HG03196 (cell line): ENCODE results near the gene SERPINB5.

Experiments
- ATAC-seq: cut with Tn5 transposase; IDR thresholded peaks from one replicate; pipeline ENCODE4 v1.9.1; 2021; ENCODE audit not compliant: unreplicated experiment

Gene SERPINB5

DNA sequence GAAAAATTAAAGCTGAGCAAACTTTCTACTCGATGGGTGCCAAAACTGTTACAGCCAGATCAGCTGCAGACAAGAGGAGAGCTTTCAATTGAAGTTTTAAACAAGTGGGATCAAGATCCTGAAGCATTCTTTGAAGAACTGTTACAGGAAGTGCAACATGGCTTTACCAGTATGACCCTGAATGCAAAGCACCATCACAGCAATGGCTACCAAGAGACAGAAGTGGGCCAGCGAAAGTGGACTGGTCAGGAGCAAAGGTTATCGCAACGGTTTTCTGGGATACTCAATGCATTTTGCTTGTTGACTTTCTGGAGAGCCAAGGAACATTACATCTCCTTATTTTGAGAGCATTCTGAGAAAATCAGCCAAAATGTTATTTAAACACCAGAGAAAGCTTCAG, 9.1 kb upstream of the SERPINB5 start:
- no peak for ATAC-seq

DNA sequence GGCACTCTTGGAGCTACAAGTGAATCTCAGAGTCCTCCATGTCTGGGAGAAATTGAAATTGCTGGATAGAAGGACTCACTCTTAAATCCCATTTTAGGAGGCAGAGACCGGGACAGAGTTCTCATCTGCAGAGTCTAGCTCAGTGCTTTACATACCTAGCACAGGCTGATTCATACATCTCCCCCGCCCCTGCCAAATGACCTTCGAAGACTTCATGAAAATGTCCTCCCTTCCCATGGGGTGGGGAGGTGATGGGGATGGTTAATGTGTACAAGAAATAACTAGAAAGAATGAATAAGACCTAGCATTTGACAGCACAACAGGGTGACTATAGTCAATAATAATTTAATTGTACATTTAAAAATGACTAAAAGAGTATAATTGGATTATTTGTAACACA, 8.2 kb upstream of the SERPINB5 start:
- ATAC-seq = no peak

DNA sequence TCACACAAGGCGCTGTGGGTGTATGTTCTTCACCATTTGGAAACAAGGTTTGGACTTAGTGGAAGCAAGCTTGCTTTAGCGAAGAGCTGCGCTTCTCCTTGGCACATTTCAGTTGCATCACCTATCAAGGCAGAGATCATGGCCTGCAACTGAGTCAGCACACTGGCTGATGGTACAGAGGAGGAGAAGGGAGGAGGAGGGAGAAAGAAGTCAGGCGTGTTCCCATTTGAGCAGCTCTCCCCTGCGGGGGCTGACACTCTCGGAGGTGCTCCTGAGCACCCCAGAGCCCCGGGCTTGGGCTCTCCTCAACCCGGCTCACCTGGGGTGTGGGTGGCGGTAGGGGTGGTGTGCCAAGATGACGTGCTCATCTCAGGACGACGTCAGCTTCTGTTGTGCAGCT, 6.0 kb upstream of the SERPINB5 start:
- ATAC-seq = no peak

DNA sequence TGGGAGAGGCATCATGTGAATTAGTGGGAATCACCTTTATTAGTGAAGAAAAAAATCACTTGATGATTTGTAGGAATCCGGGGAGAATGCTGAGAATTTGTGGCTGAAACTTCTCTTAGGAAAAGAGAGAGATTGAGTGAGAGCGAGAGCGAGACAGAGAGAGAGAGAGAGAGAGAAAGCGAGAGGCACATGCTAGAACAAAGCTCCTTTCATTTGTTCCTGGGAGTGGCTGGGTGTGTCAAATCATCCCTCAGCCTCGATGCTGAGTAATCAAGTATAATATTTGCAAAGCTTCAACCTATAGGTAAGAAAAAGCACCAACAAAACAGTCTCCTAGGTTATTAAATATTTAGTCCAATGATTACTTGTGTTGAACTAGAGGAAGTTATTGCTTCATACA, 4.4 kb upstream of the SERPINB5 start:
- ATAC-seq = no peak

DNA sequence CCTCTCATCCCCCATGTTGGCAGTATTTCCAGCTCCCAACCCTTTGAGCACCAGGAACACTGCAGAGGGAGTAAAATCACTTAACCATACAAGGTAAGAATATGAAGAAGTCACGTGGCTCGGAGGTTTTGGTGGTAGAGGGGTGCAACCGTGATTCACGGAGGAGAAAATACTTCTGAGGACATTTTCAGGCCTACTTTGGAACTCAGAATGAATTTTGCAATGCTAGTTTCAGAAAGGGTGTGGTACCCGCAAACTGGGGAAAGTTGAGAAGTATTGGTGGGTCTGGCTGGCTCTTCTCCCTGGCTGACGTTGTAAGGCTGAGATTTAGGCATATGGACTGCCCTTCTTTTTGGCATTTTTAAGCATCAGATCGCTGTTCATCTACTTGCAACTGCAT, 442 bp downstream of the SERPINB5 start:
- no peak for ATAC-seq

DNA sequence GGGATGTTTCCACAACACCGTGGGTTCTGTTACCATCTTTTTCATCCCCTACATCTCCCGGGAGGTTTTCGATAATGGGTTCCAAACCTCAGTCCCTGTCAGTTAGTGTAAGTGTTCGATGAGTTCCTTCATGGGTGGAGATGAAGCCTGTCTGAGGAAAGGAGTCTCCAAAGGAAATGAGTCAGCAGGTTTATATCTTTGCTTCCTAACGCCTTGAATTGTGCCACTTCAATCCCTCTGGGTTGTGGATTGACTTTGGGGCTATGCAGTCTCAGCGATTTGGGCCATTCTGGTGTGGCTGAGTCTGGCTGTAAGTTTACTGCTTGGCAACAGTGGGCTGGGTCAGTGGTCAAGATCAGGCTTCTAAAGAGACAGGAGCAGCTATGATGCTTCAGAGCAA, 1.2 kb downstream of the SERPINB5 start:
- ATAC-seq = no peak

DNA sequence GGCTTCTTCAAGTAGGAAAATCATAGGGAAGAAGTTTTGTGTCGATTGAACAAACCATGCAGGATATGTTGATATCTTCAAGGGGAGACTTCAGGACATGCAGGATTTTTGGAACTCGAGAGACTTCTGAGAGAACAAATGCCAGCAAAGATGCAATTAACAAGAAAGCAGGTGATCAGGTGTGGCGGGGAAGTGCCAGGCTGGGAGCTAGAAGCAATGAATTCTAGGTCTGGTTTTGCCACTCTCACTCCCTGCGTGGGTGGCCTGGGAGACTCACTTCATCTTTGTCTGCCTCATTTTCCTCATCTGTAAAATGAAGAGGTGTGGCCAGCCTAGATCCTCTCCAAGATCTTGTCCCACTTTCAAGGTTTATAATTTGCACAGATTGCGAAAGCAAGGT, 3.1 kb downstream of the SERPINB5 start:
- no peak for ATAC-seq

DNA sequence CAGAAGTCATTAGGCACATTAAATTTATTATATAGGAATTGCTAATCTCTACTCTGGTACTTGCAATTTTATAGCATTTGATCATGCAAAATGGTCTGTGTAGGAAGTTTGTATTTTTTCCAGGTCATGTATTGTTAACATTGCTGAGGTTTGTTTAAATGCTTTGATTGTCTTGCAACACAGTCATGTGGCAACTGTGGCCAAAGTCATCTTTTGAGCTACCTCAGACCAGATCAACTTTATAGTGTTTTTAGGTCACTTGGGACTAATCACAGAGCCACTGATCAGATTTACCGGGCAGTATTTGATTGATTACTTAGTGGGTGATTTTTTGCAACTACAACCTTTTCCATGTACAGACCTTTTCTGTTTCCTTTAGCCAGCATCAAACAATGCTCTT, 3.7 kb downstream of the SERPINB5 start:
- no peak for ATAC-seq

DNA sequence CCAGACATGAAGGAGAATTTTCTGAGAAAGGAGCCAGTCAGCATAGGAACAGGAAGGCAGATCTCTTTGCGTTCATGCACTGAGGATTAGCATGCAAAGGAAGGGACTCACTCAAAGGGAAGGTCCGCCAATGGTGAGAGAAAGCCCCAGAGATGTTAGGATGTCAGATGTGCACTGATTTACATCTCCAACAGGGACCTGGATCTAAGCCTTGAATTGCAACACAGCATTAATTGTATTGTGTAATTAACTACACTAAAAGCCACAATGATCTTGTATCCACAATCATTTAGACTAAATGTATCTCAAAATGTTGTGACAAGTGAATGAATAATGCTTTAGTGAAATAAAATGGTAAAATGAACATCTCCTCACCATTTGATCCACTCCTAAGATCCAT, 4.2 kb downstream of the SERPINB5 start:
- ATAC-seq = no peak

DNA sequence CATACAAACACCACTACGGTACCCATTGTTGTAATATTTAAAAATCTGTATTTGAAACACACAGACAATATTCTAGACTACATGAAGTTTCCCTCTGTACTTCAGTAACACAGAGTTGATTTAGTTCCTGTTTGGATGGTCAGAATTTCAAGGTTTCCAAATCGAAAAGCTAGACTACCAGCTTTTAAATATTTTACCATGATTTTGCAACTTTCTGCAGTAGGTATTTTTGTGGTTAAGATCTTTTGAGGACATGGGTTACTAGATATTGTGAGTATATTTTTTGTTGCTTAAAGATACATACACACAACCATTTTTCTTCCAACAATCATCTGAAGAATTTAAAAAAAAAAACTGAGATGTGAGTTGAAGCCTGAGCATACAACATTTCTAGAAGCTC, 10.9 kb downstream of the SERPINB5 start:
- no peak for ATAC-seq

DNA sequence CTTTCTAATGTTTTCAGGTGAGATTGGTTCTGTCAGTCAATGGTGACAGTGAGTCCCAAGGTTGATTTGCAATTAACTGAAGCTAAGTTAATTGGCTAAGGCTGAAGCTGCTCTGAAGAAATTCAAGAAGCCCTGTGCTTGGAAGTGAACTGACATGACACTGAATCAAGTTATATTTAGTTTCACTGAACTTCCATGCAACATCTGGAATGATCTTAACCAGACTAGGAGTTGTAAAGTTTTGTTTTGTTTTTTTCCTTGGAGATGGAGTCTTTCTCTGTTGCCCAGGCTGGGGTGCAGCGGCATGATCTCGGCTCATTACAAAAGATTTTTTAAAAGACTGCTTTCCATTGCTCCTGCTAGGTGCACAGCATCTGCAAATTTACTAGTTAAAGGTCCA, 11.4 kb downstream of the SERPINB5 start:
- ATAC-seq = no peak

DNA sequence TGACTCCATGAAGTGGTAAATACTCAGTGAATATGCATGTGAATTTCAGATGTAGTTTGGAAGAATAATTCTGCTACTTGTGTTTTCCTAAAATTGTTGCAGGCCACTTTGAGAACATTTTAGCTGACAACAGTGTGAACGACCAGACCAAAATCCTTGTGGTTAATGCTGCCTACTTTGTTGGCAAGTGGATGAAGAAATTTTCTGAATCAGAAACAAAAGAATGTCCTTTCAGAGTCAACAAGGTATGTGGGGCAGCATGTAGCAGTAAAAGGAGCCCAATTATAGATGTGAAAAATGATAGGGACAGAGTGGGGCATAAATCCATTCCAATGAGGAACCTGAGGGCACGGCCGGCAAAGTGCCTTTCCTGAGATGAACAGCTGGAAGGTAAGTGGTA, 16.1 kb downstream of the SERPINB5 start:
- ATAC-seq = no peak

DNA sequence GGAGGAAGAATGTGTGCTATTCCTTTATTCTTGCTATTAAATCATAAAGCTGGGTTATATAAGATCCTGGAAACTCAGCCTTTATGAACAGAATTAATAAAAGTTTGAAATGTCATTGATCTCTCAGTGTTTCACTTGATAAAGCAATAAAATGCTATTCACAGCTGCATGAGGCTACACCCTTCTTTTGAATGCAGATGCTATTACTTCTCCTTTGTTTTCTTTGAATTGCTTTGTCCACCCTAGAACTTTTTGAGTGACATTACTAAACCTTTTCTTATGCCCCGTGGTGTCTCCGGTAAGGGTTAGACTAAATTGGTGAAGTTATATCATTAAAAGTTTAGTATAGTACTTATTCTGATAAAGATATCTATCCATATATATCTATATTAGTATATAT, 18.9 kb downstream of the SERPINB5 start:
- no peak for ATAC-seq

DNA sequence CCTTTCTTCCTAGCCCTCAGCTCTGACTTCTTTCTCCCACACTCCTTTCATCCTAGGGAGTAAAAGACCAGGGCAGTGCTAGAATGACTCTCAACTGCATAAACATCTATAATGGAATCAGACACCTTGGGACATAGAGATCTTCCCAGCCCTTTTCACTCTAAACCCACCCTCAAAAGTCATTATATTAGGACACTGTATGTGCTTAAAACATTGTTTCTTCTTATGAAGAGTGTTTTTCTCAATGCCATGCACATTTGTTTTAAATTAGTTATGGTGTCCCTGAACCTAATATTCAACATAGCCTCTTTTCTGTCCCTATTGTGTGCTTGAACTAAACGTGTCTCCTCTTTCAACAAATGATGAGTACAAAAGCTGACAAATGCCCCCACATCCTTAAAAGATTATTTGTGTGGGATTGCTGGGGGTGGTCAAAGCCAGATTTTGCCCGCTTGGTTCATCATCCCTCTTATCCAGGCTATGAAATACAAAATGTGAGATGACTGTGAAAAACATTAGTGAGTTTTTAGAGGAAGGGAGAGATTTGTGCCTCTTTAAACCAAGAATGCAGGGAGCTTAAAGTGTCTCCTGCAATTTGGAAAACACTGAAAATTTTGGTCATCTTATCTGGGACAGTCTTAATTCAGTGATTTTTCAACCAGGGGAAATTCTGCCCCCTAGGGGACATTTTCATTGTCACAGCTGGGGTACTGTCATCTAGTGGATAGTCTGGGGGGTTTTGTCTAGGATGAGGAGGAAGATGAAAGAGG, 29.0 kb downstream of the SERPINB5 start:
- no peak for ATAC-seq

DNA sequence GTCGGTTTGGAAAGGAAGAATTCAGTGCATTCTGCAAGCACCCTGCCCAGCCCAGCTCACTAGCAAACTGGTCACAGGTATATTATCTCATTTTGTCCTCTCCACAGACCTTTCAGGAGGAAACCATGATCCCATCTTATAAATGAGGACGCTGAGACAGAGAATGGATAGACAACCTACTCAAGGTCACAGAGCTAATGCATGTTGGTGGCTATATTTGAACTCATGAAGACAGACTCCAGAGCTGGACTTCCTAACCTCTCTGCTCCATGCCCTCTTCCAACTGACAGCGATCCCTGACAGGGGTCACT, 29.5 kb downstream of the SERPINB5 start:
- no peak for ATAC-seq

DNA sequence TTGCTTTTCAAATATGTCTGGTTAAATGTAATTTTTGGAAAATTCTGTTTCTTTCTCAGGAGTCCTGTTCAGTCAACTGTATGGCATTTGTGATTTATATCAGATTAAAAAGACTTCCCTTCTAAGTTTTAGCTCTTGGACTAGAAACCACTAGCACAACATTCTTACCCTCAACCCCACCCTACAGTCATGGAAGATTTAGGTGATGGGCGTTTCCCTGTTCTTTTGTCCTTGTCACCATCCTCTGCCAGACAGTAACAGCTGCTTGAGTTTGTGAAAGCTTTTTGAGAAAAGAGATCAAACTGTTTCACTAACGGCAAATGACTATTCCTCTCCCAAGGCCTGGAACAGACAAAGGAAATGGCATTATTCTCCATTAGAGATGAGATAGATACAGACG, 31.8 kb downstream of the SERPINB5 start:
- no peak for ATAC-seq

DNA sequence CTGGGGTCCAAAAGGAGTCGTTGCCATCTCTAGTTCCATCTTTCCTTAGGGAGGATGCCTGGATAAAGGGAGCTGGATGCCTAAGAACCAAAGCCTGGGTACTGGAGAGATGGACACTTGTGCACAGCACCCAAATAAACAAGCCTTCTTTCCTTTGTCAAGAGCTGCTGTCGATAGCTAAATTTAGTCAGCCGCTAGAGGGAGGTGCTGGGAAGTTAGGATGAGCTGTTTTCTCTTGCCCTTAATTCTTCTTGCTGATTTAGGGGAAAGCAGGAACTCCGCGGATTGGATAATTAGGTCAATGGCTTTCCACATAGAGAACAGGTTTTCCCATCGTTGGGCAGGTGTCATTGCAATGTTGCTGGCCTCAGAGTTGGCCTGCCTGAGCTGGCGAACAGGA, 34.5 kb downstream of the SERPINB5 start:
- no peak for ATAC-seq

DNA sequence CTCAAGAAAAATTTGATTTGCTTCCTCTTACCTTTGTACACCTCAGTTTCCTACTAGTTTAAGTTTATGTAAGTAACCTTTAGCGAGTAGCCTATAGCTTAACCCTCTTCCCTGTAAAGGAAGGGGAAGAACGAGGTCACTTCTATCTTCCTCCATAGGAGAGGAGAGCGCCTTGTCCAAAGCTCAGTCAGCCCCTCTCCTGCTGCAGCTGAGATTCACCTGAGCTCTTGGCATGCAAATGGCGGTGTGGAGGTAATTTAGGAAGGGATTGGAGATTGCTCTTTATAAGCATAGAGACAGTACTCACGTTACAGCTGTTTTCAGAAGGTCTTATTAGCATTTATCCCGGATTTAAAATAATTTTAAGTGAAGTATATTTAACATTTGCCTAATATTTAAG, 37.6 kb downstream of the SERPINB5 start:
- no peak for ATAC-seq

DNA sequence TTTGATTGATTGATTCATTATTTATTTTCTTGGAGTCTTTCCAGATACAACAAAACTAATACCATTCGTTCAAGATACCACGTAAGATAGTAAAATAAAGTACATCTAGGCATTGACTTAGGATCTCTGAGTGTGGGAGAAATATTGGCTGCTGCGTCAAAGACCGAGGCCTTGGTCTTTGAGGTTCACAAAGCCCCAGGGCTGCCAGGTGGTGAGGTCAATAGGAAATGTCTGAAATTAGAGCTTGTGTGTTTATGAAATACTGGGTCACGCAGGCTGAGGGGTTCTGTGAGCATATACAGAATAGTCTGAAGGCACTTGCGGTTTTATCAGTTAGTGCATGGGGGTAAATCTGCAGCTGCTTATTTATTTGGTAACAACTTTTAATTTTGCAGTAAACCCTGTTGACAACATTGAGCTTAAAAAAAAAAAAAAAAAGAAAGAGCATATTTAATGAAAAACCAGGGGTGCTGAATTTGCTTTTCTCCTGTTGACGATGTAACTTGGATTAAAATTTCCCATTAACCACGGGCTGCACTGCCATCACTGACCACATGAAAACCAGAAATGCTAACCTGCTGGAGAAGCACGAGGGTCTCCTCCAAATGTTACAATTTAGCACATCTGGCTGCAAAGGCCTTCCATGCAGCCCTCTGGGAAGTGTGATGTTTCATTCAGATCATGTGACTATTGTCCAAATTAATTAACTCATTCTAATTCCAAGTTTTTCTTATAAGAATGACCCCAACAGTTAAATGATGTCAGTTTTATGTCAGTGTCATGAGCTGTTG, 38.3 kb downstream of the SERPINB5 start:
- no peak for ATAC-seq

DNA sequence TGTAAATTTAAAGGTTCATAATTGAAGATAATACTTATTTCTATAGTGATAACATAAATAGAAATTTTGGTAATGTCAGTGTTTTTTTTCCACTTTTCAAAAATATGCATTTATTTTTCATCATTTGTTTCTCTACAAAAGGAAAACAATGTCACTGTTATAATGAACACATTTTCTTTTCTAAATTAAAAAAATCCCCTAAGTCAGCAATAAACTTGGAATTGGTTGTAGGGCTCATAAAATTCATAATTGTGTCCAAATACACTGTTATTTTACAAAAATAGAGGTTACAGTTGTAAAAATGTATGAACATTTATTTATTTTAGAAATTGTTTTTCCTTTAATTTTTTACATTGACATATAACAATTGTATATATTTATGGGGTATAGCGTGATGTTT, 39.0 kb downstream of the SERPINB5 start:
- ATAC-seq = no peak

DNA sequence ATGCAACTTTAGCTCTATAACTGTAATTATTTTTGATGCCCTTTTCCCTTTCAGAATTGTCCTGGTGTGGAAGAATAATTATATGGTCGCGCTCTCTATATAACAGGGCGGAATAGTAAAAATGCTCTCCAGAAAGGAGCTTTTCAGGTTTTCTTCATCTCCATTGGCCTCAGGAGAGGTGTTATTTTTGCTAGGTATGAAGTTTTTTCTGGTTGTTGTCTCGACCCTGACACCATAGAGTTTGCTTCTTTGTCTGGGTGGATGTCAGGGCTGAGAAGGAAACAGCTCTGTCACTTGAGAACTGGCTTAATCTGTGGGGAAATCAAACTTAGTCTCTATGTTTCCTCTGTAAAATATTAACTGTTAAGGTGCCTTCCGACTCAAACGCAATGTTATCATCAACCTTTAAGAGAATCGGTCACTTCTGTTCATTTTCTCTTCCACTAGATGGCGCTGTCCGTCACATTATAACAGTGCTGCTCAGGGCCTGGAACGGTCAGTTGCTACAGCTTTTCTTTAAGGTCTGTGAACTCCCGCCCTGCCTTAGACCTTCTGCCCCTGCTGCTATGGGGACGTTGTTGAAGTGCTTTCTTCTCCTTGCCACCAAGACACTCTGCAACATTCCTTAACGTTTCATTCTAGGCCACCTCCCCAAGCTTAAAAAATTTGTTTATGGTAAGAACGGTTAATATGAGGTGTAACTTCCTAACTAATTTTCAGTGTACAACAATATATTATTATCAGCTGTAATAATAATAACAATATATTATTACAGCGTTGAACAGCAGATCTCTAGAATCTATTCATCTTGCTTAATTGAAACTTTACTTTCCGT, 41.6 kb downstream of the SERPINB5 start:
- ATAC-seq = peak; percentile 88
